HAP-1 (cell line): ENCODE data around the gene TULP4.
A peak's percentile ranks its signal among the peaks of the same experiment; 100 is the strongest.

Experiments
- DNase-seq, 2 experiments: peaks; one replicate each; pipeline ENCODE4 v3.0.0-alpha.2; 2016 to 2020; ENCODE audit warnings: low spot score in 2 of 2
- H3K27me3 ChIP-seq: fragments of 250-450 bp; sonication (Bioruptor Pico); 2 replicates; pipeline ENCODE4 v1.5.1; 2020; ENCODE audit warnings: low read depth, mild to moderate bottlenecking, moderate library complexity
- H3K36me3 ChIP-seq: fragments of 250-450 bp; sonication (Bioruptor Pico); replicated peaks from 2 replicates; pipeline ENCODE4 v1.5.1; 2020; ENCODE audit warnings: mild to moderate bottlenecking
- H3K4me1 ChIP-seq: fragments of 250-450 bp; sonication (Bioruptor Pico); 2 replicates; pipeline ENCODE4 v1.5.1; 2020; ENCODE audit warnings: mild to moderate bottlenecking
- H3K4me3 ChIP-seq: fragments of 250-450 bp; sonication (Bioruptor Pico); 2 replicates; pipeline ENCODE4 v1.5.1; 2020; ENCODE audit warnings: mild to moderate bottlenecking, moderate library complexity
- H3K9me3 ChIP-seq: fragments of 250-450 bp; sonication (Bioruptor Pico); 2 replicates; pipeline ENCODE4 v1.5.1; 2020; ENCODE audit warnings: mild to moderate bottlenecking, moderate library complexity
- in situ Hi-C: fragments of 300-500 bp; cut with MboI; formaldehyde crosslinking; loops from 3 replicates; pipeline ENCODE4 v1.14.3; 2020; ENCODE audit warnings: low sequenced_read_pairs, inconsistent platforms, mixed read lengths

The TULP4 gene

DNA sequence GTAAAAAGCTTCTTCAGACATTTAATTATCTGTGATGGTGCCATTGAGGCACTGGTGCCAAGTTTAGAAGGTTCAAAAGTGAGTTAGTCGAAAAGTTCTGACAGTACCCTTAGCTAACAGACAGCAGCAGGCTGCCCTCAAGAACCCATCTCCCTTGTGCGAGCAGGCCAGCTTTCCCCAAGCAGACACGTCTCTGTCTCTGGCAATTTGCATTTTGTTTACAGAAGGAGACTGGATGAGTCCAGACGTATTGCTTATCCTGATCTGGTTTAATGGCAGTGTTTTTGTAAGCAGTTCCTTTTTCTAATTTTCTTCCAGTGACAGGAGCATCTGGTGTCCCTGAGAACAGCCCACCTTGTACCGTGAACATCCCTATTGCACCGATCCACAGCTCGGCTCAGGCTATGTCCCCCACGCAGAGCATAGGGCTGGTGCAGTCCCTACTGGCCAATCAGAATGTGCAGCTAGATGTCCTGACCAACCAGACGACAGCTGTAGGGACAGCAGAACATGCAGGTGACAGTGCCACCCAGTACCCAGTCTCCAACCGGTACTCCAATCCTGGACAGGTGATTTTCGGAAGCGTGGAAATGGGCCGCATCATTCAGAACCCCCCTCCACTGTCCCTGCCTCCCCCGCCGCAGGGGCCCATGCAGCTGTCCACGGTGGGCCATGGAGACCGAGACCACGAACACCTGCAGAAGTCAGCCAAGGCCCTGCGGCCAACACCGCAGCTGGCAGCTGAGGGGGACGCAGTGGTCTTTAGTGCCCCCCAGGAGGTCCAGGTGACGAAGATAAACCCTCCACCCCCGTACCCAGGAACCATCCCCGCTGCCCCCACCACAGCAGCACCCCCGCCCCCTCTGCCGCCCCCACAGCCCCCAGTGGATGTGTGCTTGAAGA is 189.3 kb downstream of the TULP4 start:
- no peaks in the 10 kb centered on the region for H3K4me1 ChIP-seq
- no peak overlapping the region for H3K4me3 ChIP-seq
- peaks cover 20% of the 10 kb centered on the region for H3K36me3 ChIP-seq

DNA sequence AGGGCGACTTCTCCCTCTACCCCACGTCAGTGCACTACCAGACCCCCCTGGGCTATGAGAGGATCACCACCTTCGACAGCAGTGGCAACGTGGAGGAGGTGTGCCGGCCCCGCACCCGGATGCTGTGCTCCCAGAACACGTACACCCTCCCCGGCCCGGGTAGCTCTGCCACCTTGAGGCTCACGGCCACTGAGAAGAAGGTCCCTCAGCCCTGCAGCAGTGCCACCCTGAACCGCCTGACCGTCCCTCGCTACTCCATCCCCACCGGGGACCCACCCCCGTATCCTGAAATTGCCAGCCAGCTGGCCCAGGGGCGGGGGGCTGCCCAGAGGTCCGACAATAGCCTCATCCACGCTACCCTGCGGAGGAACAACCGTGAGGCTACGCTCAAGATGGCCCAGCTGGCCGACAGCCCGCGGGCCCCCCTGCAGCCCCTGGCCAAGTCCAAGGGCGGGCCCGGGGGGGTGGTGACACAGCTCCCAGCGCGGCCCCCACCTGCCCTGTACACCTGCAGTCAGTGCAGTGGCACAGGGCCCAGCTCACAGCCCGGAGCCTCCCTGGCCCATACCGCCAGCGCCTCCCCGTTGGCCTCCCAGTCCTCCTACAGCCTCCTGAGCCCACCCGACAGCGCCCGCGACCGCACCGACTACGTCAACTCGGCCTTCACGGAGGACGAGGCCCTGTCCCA is 190.1 kb downstream of the TULP4 start:
- Histone ChIP-seq H3K4me3 (no peak overlapping the region), H3K9me3 (no peaks in the 10 kb centered on the region), H3K36me3 (peaks cover 20% of the 10 kb centered on the region), H3K27me3 (no peaks in the 10 kb centered on the region), H3K4me1 (no peaks in the 10 kb centered on the region)
- no peak for DNase-seq
- in situ Hi-C loops: no loop called here

More for the DNA sequence above, 189.3 kb downstream of the TULP4 start:
- DNase-seq: no peak
- in situ Hi-C loops: no loop called here
- H3K27me3 ChIP-seq: no peaks in the 10 kb centered on the region
- H3K9me3 ChIP-seq: no peaks in the 10 kb centered on the region

DNA sequence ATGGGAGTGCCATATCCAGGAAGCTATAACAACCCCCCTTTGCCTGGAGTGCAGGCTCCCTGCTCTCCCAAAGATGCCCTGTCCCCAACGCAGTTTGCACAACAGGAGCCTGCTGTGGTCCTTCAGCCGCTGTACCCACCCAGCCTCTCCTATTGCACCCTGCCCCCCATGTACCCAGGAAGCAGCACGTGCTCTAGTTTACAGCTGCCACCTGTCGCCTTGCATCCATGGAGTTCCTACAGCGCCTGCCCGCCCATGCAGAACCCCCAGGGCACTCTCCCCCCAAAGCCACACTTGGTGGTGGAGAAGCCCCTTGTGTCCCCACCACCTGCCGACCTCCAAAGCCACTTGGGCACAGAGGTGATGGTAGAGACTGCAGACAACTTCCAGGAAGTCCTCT is 191.0 kb downstream of the TULP4 start:
- Histone ChIP-seq H3K27me3 (no peaks in the 10 kb centered on the region), H3K36me3 (peaks cover 20% of the 10 kb centered on the region), H3K4me1 (no peaks in the 10 kb centered on the region), H3K9me3 (no peaks in the 10 kb centered on the region), H3K4me3 (no peak overlapping the region)
- DNase-seq: no peak
- in situ Hi-C loops: no loop called here

DNA sequence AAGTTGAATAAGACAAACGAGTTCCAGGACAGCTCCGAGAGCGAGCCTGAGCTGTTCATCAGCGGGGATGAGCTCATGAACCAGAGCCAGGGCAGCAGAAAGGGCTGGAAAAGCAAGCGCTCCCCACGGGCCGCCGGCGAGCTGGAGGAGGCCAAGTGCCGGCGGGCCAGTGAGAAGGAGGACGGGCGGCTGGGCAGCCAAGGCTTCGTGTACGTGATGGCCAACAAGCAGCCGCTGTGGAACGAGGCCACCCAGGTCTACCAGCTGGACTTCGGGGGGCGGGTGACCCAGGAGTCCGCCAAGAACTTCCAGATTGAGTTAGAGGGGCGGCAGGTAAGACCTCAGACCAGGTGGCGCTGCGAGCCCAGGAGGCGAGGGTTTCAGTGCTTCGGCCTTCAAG is 191.6 kb downstream of the TULP4 start:
- Histone ChIP-seq H3K9me3 (no peaks in the 10 kb centered on the region), H3K27me3 (no peaks in the 10 kb centered on the region), H3K36me3 (peaks cover 19% of the 10 kb centered on the region), H3K4me3 (no peak overlapping the region), H3K4me1 (no peaks in the 10 kb centered on the region)
- no peak for DNase-seq
- in situ Hi-C loops: no loop called here

DNA sequence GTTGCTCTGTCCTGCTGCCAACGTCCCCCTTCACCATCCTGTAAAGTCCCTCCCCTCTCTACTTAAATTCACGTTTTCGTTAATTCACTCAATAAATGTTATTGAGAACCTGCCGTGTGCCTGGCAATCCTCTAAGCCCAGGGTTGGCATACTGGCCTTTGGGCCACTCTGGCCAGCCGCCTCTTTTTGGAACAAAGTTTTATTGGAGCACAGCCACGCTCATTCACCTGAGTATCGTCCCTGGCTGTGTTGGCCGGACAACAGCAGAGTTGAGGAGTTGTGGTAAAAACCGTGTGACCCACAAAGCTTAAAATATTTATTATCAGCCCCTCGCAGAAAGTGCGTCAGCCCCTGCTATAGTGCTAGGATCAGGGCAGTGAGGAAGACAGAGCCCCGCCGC is 192.9 kb downstream of the TULP4 start:
- H3K4me1 ChIP-seq: no peaks in the 10 kb centered on the region
- no peak overlapping the region for H3K4me3 ChIP-seq
- no peaks in the 10 kb centered on the region for H3K27me3 ChIP-seq
- in situ Hi-C loops: no loop called here
- no peaks in the 10 kb centered on the region for H3K9me3 ChIP-seq
- DNase-seq: no peak
- H3K36me3 ChIP-seq: peaks cover 13% of the 10 kb centered on the region

DNA sequence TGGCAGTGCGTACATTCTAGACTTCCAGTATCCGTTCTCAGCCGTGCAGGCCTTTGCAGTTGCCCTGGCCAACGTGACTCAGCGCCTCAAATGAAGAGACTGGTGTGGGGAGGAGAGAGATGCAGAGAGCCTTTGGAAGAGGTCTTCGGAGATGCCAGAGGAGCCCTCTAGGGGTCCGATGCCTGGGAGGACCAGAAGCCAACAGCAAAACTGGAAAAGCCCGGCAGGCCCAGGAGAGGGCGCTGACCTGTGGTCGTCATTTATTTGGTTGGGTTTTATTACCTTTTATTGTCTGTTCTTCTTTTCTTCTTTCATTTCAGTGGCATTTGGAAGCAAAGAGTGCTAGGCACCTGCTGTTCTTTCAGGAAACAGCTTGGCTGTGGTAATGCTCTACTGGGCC is 194.3 kb downstream of the TULP4 start:
- Histone ChIP-seq H3K36me3 (peaks cover 2% of the 10 kb centered on the region), H3K9me3 (no peaks in the 10 kb centered on the region), H3K27me3 (no peaks in the 10 kb centered on the region), H3K4me1 (no peaks in the 10 kb centered on the region), H3K4me3 (no peak overlapping the region)
- DNase-seq: peak; percentile 11 to 65
- in situ Hi-C loops: no loop called here

DNA sequence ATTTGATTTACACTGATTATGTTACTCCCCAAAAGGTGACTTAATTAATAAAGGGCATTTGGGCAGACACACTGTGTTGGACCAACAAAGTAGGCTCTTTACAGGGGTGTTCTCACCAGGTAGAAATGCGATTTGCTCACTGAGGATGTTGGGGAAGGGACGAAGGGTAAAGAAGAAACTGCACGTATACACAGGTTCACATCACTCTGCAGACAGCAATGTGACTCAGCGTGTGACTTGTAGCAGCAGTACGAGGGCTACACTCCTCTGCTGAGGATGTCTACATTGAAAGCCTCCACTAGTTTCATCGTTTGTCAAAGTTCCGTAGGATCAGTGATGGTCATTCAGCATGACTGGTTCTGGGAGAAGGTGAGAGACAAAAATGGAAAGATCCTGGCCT is 194.9 kb downstream of the TULP4 start:
- no peak for DNase-seq
- Histone ChIP-seq H3K4me1 (no peaks in the 10 kb centered on the region), H3K9me3 (no peaks in the 10 kb centered on the region), H3K4me3 (no peak overlapping the region), H3K36me3 (no peaks in the 10 kb centered on the region; the same call in 1 of the 2 replicates), H3K27me3 (no peaks in the 10 kb centered on the region)
- in situ Hi-C loops: no loop called here

DNA sequence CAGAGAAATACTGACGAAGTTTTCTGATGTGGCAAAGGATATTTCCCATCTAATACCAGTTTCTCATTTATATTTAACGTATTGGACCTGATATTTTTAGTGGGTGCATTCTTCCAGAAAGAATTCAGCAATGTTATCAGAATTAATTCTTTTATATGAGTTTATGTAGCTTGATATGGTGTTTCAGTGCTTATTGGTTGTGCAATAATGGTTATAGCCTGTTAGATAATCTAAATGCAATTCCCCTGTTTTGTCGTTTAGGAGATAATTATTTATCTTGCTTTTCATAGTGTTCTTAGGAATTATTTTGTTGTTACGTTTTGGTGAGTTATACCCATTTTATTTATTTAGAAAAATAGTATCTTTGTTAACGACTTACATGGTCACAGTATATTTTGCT is 196.2 kb downstream of the TULP4 start:
- Histone ChIP-seq H3K4me1 (no peaks in the 10 kb centered on the region), H3K9me3 (no peaks in the 10 kb centered on the region), H3K36me3 (no peaks in the 10 kb centered on the region; the same call in 1 of the 2 replicates), H3K4me3 (no peak overlapping the region), H3K27me3 (no peaks in the 10 kb centered on the region)
- in situ Hi-C loops: no loop called here
- DNase-seq: no peak

DNA sequence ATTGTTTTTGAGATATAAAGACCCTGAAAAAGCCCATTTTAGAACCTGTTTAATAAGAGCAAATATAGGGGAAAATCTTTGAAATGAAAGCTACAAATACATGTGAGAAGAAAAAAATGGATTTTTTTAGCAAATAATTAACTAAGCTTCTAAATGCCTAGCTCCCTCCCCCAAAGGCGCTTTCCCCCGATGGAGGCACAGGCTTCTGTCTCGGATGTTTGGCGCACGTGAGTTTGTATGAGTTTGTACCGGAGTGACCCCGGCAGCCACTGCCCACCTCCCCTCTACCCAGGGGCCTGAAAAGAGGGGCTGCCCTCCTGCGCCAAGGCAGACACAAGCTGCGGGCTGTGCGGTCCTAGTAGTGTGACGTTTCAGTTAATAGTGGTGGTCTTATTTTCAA is 197.2 kb downstream of the TULP4 start:
- Histone ChIP-seq H3K4me3 (no peak overlapping the region), H3K27me3 (no peaks in the 10 kb centered on the region), H3K4me1 (no peaks in the 10 kb centered on the region), H3K36me3 (no peaks in the 10 kb centered on the region; the same call in 1 of the 2 replicates), H3K9me3 (no peaks in the 10 kb centered on the region)
- in situ Hi-C loops: no loop called here
- no peak for DNase-seq

DNA sequence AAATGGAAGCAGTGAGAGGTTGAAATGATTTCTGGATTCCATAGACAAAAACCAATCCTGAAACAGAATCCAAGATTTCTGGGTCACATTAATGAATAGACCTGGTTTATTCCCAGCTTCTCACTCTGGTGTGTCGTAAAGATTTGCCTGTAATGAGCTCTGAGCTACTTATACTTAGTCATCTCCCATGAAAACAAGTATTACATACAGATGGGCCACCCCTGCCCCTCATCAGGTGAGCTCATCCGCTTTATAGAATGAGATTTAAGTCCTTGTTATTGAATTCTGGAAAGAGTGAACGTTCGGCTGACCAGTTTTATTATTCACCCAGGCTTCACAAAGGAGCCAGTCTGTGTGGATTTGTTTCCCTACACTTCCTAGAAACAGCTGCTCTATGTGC is 200.5 kb downstream of the TULP4 start:
- no peaks in the 10 kb centered on the region for H3K9me3 ChIP-seq
- no peak overlapping the region for H3K4me3 ChIP-seq
- 0 out of 2 replicates have a peak, but pooled peaks cover under 1% of the 10 kb centered on the region for H3K4me1 ChIP-seq
- no peaks in the 10 kb centered on the region for H3K36me3 ChIP-seq
- in situ Hi-C loops: no loop called here
- H3K27me3 ChIP-seq: no peaks in the 10 kb centered on the region
- no peak for DNase-seq

DNA sequence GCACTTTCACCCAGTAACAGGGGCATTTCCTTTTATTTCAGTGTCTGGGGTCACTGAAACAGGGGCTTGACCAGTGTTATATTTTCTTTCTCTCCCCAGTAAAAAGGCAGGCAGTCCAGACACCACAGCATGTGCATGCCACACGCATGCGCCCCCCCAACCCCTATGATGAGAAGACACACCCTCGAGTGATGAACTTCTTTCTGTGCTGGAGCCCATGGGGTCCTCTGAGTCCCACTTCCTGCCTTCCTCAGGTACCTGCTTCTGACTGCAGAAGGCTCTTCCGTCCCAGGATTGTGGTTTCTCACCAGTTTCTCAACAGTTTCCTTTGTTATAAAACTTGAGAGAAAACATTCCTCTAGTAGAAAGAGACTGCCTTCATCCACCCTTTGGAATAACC is 201.9 kb downstream of the TULP4 start:
- H3K9me3 ChIP-seq: no peaks in the 10 kb centered on the region
- no peak overlapping the region for H3K4me3 ChIP-seq
- H3K4me1 ChIP-seq: peaks cover 9% of the 10 kb centered on the region
- no peaks in the 10 kb centered on the region for H3K36me3 ChIP-seq
- H3K27me3 ChIP-seq: no peaks in the 10 kb centered on the region
- no peak for DNase-seq
- in situ Hi-C loops: no loop called here

DNA sequence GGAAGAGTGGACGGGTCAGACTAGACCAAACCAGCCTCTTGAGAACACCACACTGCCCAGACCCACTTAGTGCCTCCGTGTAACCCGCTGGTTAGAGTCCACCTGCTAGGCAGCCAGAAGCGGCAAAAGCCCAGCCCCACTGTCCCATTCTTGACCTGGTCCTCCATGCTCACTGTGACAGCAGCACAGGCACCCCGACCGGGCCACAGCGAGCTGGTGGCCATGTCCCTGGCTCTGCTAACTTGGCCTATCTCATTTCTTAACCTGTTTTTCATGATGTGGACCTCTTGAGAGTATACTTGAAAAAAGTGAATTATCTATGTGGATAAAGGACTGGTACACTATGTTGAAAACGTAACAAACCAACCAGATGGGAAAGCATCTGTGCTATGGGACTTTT is 202.7 kb downstream of the TULP4 start:
- no peak for DNase-seq
- H3K27me3 ChIP-seq: no peaks in the 10 kb centered on the region
- H3K36me3 ChIP-seq: no peaks in the 10 kb centered on the region
- in situ Hi-C loops: no loop called here
- peaks cover 9% of the 10 kb centered on the region for H3K4me1 ChIP-seq
- H3K4me3 ChIP-seq: no peak overlapping the region
- H3K9me3 ChIP-seq: no peaks in the 10 kb centered on the region

DNA sequence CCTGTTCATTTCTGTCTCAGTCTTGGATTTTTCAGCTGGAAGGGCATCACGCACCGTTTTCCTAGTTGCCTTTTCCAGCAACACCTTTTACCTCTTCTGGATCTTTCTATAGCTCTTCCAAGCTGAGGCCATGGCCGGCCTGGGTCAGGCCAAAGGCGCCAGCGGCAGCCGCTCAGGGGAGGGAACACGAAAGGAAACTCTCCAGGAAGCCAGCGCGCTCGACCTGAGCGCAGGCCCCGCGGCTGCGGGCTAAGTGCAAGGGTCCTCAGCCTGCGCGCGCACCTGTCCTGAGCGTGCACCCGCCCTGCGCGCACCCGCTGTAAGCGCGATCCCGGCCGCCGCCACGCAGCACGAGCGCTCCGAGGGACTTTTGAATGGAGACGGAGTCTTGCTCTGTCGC is 203.8 kb downstream of the TULP4 start:
- no peak for DNase-seq
- Histone ChIP-seq H3K9me3 (no peaks in the 10 kb centered on the region), H3K4me3 (no peak overlapping the region), H3K4me1 (peaks cover 9% of the 10 kb centered on the region), H3K36me3 (no peaks in the 10 kb centered on the region), H3K27me3 (no peaks in the 10 kb centered on the region)
- in situ Hi-C loops: no loop called here

DNA sequence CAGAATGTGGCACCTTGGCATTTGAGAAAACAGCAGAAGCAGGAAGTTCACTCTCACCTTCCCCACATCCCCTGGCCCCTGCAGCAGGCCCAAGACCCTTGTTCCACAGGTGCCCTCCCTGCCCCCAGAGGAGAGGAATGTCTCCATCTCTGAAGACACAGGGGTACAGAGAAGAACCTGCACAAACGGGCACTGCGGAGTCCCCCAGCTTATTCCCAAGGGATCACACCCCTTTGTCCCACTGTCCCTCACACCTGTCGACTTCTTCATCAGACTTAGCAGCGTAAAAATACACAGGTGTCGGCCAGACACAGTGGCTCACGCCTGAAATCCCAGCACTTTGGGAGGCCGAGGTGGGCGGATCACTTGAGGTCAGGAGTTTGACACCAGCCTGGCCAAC is 204.8 kb downstream of the TULP4 start:
- peaks cover 9% of the 10 kb centered on the region for H3K4me1 ChIP-seq
- in situ Hi-C loops: no loop called here
- no peaks in the 10 kb centered on the region for H3K27me3 ChIP-seq
- H3K36me3 ChIP-seq: no peaks in the 10 kb centered on the region
- H3K9me3 ChIP-seq: no peaks in the 10 kb centered on the region
- DNase-seq: no peak
- no peak overlapping the region for H3K4me3 ChIP-seq
